SH-SY5Y (cell line): ENCODE results near the gene EFR3B.

Experiments
- GATA2 ChIP-seq: IDR thresholded peaks from 2 replicates; pipeline ENCODE4 v1.6.1; 2011; ENCODE audit warnings: mild to moderate bottlenecking, low read depth, low read length
- GATA3 ChIP-seq: IDR thresholded peaks from 2 replicates; pipeline ENCODE4 v1.6.1; 2011; ENCODE audit warnings: low read depth, mild to moderate bottlenecking, low read length, moderate library complexity

- TF ChIP-seq GATA2 = no peak
- TF ChIP-seq GATA3 = no peak
Observed at GRCh38 chr2:25129901-25130520, 88.1 kb downstream of the EFR3B start.
